Upper lobe of right lung (tissue), 1 donor: ENCODE results near the gene EPN2. TPM values are rescaled to one million over a fixed set of nuclear protein-coding genes. Genes with fewer than 3 reads are reported as not detected.

Experiments
- ATAC-seq: fragments of 200-7000 bp; cut with Tn5 transposase; one replicate; pipeline ENCODE4 v1.9.1; 2020; ENCODE audit warnings: mild to moderate bottlenecking, moderate library complexity
- DNase-seq: peaks from one replicate; pipeline ENCODE4 v3.0.0-alpha.2; 2020
- H3K27ac ChIP-seq: fragments of 200-600 bp; one replicate; pipeline ENCODE4 v1.8.0; 2022
- H3K27me3 ChIP-seq: fragments of 200-600 bp; one replicate; pipeline ENCODE4 v1.8.0; 2022; ENCODE audit warnings: mild to moderate bottlenecking
- H3K36me3 ChIP-seq: fragments of 200-600 bp; one replicate; pipeline ENCODE4 v1.8.0; 2022
- H3K4me1 ChIP-seq: fragments of 200-600 bp; one replicate; pipeline ENCODE4 v1.8.0; 2022
- H3K4me3 ChIP-seq: fragments of 200-600 bp; one replicate; pipeline ENCODE4 v1.8.0; 2022; ENCODE audit warnings: mild to moderate bottlenecking
- H3K9me3 ChIP-seq: fragments of 200-600 bp; one replicate; pipeline ENCODE4 v1.8.0; 2022
- intact Hi-C: fragments of 100-400 bp; cut with DNase I; formaldehyde crosslinking; loops from one replicate; pipeline ENCODE4 v1.11.0; 2022
- total RNA-seq: library from RNA; stranded (reverse); fragmentation: NEBNext Ultra II Directional; extraction: Animal tissue kit (Norgen Biotek cat#: 25700); gene quantifications from one replicate; pipeline ENCODE4 v1.2.1, GENCODE V29; 2021
- TF ChIP-seq, protein P1 (sequence below): fragments of 200-600 bp; IDR thresholded peaks from one replicate; pipeline ENCODE4 v1.8.0; 2022; ENCODE audit warnings: antibody characterized with exemption
- donor health status: DM: no; HTN: yes; CAD: no; lungs with severe emphysema.

Gene EPN2
- total RNA-seq, 1 donor from 2014 or later, result 54.5 TPM

DNA sequence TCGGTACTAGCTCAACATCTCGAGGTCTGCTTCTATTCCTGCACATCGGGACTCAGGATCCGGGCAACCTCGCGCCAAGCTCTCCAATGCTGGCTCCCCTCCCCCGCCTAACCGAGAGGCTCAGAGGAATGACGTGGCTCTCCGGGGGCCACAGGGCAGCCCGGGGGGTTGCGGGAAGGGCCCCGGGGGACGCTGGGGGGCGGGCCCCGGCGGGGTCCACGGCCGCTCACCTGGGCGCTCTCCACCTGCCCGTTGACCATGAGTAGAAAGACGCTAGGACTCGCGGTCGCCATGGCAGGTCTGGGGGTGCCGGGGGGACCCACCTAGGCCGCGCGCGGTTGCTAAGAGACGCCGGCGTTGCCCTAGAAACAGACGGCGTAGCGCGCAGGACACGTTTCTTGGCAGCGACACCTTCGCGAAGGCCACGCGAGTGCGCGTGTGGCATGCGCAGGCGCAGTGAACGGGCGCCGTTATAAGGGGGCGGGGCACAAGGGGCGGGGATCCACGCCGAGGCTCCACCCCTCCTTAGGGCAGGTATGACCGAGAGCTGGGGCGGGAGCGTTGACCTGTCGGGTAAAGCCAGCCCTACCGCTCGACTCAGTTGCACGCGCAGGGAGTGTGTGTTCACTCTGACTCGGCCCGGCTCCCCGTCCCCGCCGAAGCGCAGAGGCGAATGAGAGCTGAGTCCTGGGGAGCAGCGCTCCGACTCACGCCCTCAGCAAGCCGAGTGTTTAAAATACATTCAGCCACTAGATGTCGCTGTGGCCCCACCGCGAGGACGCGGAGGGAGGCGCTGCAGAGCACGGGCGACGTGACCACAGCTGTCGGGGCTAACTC, 125.3 kb downstream of the EPN2 start, which contains the start of gene B9D1:
Gene B9D1, minus strand, starts transcription at position 447 of the 837 bp plus-strand sequence. Its CDS starts 154 bp downstream, at position 293.
- H3K27me3 ChIP-seq, result no peaks in the 10 kb centered on the region
- ATAC-seq, result peak; percentile 96
- no peaks in the 10 kb centered on the region for H3K4me1 ChIP-seq
- TF ChIP-seq, protein P1, sequence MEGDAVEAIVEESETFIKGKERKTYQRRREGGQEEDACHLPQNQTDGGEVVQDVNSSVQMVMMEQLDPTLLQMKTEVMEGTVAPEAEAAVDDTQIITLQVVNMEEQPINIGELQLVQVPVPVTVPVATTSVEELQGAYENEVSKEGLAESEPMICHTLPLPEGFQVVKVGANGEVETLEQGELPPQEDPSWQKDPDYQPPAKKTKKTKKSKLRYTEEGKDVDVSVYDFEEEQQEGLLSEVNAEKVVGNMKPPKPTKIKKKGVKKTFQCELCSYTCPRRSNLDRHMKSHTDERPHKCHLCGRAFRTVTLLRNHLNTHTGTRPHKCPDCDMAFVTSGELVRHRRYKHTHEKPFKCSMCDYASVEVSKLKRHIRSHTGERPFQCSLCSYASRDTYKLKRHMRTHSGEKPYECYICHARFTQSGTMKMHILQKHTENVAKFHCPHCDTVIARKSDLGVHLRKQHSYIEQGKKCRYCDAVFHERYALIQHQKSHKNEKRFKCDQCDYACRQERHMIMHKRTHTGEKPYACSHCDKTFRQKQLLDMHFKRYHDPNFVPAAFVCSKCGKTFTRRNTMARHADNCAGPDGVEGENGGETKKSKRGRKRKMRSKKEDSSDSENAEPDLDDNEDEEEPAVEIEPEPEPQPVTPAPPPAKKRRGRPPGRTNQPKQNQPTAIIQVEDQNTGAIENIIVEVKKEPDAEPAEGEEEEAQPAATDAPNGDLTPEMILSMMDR, result peak; percentile 97
- intact Hi-C loops, result no loop called here
- DNase-seq, result peak; percentile 96
- peak within 1 kb of the TSS; percentile 84 for H3K4me3 ChIP-seq
- H3K36me3 ChIP-seq, result no peaks in the 10 kb centered on the region
- H3K27ac ChIP-seq, result peak within 1 kb of the TSS; percentile 86
- H3K9me3 ChIP-seq, result no peaks in the 10 kb centered on the region

DNA sequence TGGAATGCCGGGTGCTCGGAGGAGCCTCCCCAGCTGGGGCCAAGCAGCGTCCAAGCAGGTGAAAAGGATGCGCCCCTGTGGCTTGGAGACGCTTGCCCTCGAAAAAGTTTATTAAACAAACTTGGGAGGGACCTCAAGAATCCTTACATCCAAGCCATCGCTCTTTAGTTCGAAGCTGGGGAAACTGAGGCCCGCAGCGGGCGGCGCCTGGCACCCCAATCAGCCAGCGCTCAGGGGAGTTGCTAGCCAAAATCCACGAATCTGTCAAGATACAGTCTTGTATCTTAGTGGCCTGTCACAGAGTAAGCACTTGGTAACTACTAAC, 125.9 kb downstream of the EPN2 start:
- Histone ChIP-seq H3K4me1 (no peaks in the 10 kb centered on the region), H3K36me3 (no peaks in the 10 kb centered on the region), H3K27me3 (no peaks in the 10 kb centered on the region), H3K4me3 (peak overlapping the region; percentile 84), H3K9me3 (no peaks in the 10 kb centered on the region), H3K27ac (peak overlapping the region; percentile 86)
- TF ChIP-seq, protein P1, result no peak
- intact Hi-C loops, result no loop called here
- DNase-seq (no peak), ATAC-seq (no peak)

DNA sequence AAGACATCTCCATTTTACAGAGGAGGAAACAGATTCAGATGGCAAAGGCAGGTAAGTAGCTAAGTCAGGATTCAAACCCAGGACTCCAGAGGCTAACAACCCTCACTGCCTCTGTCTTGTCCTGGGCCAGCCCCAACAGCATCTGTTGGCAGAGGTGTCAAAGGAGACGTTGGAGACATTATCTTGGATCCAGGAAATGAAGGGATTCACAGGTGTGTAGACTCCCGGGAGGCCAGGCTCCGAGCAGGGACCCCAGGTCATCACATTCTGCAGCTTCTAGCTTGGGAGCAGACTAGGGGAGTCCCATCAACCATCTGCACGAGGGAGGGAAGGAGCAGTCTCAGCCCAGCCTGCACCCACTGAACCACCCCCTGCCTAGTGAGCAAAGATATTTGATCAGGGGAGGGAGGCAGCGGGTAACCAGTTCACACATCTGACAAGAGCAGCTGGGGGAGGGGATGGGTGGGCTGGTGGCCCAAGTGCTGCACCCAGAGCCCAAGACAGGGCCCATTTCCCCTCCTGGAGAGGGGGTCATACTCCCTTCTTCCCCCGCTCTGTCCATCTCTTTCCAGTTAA, 126.4 kb downstream of the EPN2 start:
- TF ChIP-seq, protein P1, result no peak
- Histone ChIP-seq H3K27ac (no peak overlapping the region), H3K4me3 (peak overlapping the region; percentile 84), H3K36me3 (no peaks in the 10 kb centered on the region), H3K9me3 (no peaks in the 10 kb centered on the region), H3K4me1 (no peaks in the 10 kb centered on the region), H3K27me3 (no peaks in the 10 kb centered on the region)
- DNase-seq, result no peak
- intact Hi-C loops, result no loop called here
- ATAC-seq, result no peak

DNA sequence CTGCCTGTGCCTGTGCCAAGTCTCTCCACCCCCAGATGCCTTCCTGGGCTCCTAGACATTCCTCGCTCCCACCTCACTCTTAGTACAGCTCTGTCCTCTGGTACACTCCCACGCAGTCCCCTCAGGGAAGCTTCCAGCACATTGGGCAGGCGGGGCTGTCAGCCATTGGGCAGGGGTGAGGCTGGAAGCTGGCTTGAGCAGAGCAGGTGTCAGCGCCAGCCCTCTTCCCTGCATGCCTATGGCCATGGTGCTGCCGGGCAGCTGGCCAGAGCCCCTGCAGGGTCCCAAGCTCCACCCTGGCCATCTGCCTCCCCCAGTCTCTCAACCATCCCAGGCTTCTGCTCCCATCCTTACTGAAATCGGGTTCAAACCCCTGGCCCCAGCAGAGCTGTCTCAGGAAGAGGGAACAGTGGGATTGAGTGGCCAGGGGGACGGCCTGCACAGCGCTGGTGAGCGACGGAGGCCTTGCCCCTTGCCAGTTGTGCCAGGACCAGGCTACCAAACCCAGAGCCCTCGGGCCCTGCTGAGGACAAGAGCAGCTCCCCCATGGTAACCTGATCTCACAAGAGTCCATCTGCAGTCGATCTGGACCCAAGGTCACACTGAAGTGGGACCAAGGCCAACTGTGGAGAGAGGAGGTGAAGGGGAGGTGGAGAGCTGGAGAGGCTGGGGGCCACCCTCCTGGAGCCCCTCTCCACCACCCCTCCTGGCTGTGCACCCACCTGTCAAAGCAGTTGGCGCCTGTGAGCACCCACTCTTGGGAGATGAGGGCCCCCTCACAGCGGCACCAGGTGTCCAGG, 127.7 kb downstream of the EPN2 start:
- DNase-seq (peak; percentile 54), ATAC-seq (no peak)
- Histone ChIP-seq H3K9me3 (no peaks in the 10 kb centered on the region), H3K27me3 (no peaks in the 10 kb centered on the region), H3K4me3 (no peak overlapping the region), H3K27ac (no peak overlapping the region), H3K4me1 (peaks cover under 1% of the 10 kb centered on the region), H3K36me3 (no peaks in the 10 kb centered on the region)
- intact Hi-C loops, result loop anchor here (5.0 kb wide), 1 partner anchor 82 kb away; no protein-coding TSS in a partner anchor
- TF ChIP-seq, protein P1, result no peak

DNA sequence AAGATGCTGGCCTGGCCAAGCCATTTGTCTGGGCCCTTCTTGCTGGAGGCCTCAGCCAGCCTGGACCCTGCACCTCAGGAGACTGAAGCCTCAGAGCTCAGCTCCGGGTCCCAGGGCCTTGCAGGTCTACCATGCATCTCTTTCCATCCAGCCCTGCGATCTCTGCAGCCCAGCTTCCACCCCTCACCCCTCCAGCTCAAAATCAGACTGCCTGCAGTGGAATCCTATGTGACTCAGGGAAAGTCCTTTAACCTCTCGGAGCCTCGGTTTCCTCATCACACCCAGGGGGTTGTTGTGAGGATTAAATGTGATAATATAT, 128.3 kb downstream of the EPN2 start:
- Histone ChIP-seq H3K4me1 (peaks cover 6% of the 10 kb centered on the region), H3K9me3 (no peaks in the 10 kb centered on the region), H3K36me3 (no peaks in the 10 kb centered on the region), H3K27me3 (no peaks in the 10 kb centered on the region), H3K4me3 (no peak overlapping the region), H3K27ac (no peak overlapping the region)
- TF ChIP-seq, protein P1, result no peak
- peak; percentile 58 for DNase-seq
- no peak for ATAC-seq
- intact Hi-C loops, result loop anchor here (5.0 kb wide), 1 partner anchor 82 kb away; no protein-coding TSS in a partner anchor
